GM23338 (cell line): ENCODE measurements around the gene PAIP2.

Experiments
- CREB1 ChIP-seq: fragments of 250-450 bp; sonication (Bioruptor Pico); IDR thresholded peaks from 2 replicates; pipeline ENCODE4 v1.5.0; 2020; ENCODE audit warnings: low read depth, mild to moderate bottlenecking, moderate library complexity
- EZH2 ChIP-seq: fragments of 200-600 bp; sonication (generic); IDR thresholded peaks from one replicate; pipeline ENCODE4 v1.8.0; 2017; ENCODE audit warnings: antibody characterized with exemption, mild to moderate bottlenecking, low read depth; ENCODE audit not compliant: unreplicated experiment
- EZH2phosphoT487 ChIP-seq: fragments of 200-600 bp; sonication (generic); IDR thresholded peaks from one replicate; pipeline ENCODE4 v1.8.1; 2018; ENCODE audit warnings: antibody characterized with exemption; ENCODE audit not compliant: unreplicated experiment
- REST ChIP-seq: IDR thresholded peaks from one replicate; pipeline ENCODE4 v1.6.1; 2018; ENCODE audit warnings: antibody characterized with exemption; ENCODE audit not compliant: unreplicated experiment
- TF ChIP-seq, protein P1 (sequence below), 2 experiments: fragments of 200-600 bp in 1 of 2; sonication (generic) in 1 of 2; conservative IDR thresholded peaks; 2 replicates each; pipeline versions ENCODE4 v1.5.1 to v1.6.1; 2016 to 2017; ENCODE audit warnings: antibody characterized with exemption in 2 of 2, low read depth in 2 of 2, mild to moderate bottlenecking in 2 of 2, moderate library complexity in 1 of 2
- TF ChIP-seq, protein P2 (sequence below): fragments of 250-450 bp; sonication (Bioruptor Pico); IDR thresholded peaks from 2 replicates; pipeline ENCODE4 v1.5.0; 2020; ENCODE audit warnings: mild to moderate bottlenecking, moderate library complexity

- TF ChIP-seq EZH2phosphoT487 (no peak), EZH2 (peak; percentile 37), REST (no peak), CREB1 (CRISPR knock-in tag) (peak; percentile 41)
- TF ChIP-seq, protein P1, sequence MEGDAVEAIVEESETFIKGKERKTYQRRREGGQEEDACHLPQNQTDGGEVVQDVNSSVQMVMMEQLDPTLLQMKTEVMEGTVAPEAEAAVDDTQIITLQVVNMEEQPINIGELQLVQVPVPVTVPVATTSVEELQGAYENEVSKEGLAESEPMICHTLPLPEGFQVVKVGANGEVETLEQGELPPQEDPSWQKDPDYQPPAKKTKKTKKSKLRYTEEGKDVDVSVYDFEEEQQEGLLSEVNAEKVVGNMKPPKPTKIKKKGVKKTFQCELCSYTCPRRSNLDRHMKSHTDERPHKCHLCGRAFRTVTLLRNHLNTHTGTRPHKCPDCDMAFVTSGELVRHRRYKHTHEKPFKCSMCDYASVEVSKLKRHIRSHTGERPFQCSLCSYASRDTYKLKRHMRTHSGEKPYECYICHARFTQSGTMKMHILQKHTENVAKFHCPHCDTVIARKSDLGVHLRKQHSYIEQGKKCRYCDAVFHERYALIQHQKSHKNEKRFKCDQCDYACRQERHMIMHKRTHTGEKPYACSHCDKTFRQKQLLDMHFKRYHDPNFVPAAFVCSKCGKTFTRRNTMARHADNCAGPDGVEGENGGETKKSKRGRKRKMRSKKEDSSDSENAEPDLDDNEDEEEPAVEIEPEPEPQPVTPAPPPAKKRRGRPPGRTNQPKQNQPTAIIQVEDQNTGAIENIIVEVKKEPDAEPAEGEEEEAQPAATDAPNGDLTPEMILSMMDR (conservative IDR thresholded peaks at IDR 0.05; ENCODE audit: low read depth in 2 of 2), result peak; percentile 51 to 89
- TF ChIP-seq, protein P2, sequence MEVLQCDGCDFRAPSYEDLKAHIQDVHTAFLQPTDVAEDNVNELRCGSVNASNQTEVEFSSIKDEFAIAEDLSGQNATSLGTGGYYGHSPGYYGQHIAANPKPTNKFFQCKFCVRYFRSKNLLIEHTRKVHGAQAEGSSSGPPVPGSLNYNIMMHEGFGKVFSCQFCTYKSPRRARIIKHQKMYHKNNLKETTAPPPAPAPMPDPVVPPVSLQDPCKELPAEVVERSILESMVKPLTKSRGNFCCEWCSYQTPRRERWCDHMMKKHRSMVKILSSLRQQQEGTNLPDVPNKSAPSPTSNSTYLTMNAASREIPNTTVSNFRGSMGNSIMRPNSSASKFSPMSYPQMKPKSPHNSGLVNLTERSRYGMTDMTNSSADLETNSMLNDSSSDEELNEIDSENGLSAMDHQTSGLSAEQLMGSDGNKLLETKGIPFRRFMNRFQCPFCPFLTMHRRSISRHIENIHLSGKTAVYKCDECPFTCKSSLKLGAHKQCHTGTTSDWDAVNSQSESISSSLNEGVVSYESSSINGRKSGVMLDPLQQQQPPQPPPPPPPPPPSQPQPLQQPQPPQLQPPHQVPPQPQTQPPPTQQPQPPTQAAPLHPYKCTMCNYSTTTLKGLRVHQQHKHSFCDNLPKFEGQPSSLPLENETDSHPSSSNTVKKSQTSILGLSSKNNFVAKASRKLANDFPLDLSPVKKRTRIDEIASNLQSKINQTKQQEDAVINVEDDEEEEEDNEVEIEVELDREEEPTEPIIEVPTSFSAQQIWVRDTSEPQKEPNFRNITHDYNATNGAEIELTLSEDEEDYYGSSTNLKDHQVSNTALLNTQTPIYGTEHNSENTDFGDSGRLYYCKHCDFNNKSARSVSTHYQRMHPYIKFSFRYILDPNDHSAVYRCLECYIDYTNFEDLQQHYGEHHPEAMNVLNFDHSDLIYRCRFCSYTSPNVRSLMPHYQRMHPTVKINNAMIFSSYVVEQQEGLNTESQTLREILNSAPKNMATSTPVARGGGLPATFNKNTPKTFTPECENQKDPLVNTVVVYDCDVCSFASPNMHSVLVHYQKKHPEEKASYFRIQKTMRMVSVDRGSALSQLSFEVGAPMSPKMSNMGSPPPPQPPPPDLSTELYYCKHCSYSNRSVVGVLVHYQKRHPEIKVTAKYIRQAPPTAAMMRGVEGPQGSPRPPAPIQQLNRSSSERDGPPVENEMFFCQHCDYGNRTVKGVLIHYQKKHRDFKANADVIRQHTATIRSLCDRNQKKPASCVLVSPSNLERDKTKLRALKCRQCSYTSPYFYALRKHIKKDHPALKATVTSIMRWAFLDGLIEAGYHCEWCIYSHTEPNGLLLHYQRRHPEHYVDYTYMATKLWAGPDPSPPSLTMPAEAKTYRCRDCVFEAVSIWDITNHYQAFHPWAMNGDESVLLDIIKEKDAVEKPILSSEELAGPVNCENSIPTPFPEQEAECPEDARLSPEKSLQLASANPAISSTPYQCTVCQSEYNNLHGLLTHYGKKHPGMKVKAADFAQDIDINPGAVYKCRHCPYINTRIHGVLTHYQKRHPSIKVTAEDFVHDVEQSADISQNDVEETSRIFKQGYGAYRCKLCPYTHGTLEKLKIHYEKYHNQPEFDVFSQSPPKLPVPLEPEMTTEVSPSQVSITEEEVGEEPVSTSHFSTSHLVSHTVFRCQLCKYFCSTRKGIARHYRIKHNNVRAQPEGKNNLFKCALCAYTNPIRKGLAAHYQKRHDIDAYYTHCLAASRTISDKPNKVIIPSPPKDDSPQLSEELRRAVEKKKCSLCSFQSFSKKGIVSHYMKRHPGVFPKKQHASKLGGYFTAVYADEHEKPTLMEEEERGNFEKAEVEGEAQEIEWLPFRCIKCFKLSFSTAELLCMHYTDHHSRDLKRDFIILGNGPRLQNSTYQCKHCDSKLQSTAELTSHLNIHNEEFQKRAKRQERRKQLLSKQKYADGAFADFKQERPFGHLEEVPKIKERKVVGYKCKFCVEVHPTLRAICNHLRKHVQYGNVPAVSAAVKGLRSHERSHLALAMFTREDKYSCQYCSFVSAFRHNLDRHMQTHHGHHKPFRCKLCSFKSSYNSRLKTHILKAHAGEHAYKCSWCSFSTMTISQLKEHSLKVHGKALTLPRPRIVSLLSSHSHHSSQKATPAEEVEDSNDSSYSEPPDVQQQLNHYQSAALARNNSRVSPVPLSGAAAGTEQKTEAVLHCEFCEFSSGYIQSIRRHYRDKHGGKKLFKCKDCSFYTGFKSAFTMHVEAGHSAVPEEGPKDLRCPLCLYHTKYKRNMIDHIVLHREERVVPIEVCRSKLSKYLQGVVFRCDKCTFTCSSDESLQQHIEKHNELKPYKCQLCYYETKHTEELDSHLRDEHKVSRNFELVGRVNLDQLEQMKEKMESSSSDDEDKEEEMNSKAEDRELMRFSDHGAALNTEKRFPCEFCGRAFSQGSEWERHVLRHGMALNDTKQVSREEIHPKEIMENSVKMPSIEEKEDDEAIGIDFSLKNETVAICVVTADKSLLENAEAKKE (CRISPR knock-in tag), result no peak
Observed at GRCh38 chr5:139392678-139393496, 51.2 kb downstream of the PAIP2 start.
